Right lobe of liver (tissue), 6 donors: ENCODE data around the gene BRIP1. TPM values are rescaled to one million over a fixed set of nuclear protein-coding genes. Genes with fewer than 3 reads are reported as not detected.
"Not testable (repeated sequence)": the region's sequence is repeated elsewhere in the genome, so short reads cannot be mapped to it uniquely, and the experiment has no call there.

Experiments used
- ATAC-seq, 4 donors: fragments of 200-7000 bp; cut with Tn5 transposase; one replicate each; pipeline ENCODE4 v1.9.1; 2020; ENCODE audit warnings: mild to moderate bottlenecking in 4 of 4, moderate library complexity in 4 of 4
- DNase-seq, 3 donors: peaks; one replicate each; pipeline ENCODE4 v3.0.0-alpha.2; 2020
- H3K27ac ChIP-seq, 3 donors: fragments of 200-600 bp; one replicate each; pipeline ENCODE4 v1.8.0; 2022
- H3K27me3 ChIP-seq, 2 donors: fragments of 200-600 bp; one replicate each; pipeline ENCODE4 v1.8.0; 2022
- H3K36me3 ChIP-seq, 4 donors: fragments of 200-600 bp; sonication (generic) in 1 of 4; one replicate each; pipeline versions ENCODE4 v1.5.1 to v1.8.0; 2017 to 2022; ENCODE audit warnings: control low read depth in 1 of 4
- H3K4me1 ChIP-seq, 4 donors: fragments of 200-600 bp; sonication (generic) in 1 of 4; one replicate each; pipeline versions ENCODE4 v1.5.1 to v1.8.0; 2017 to 2022; ENCODE audit warnings: control low read depth in 1 of 4
- H3K4me3 ChIP-seq, 3 donors: fragments of 200-600 bp; one replicate each; pipeline ENCODE4 v1.8.0; 2022
- H3K9me3 ChIP-seq, 4 donors: fragments of 200-600 bp; sonication (generic) in 1 of 4; one replicate each; pipeline versions ENCODE4 v1.5.1 to v1.8.0; 2017 to 2022; ENCODE audit warnings: control low read depth in 1 of 4
- POLR2A ChIP-seq: fragments of 450-650 bp; IDR thresholded peaks from one replicate; pipeline ENCODE4 v1.6.1; 2017; ENCODE audit warnings: antibody characterized with exemption, mild to moderate bottlenecking
- WGBS: methylation state at CpG from one replicate; pipeline ENCODE4 v1.1.6; 2018; ENCODE audit warnings: low coverage, low lambda C conversion rate; ENCODE audit not compliant: insufficient coverage; ENCODE audit errors: missing lambda C conversion rate; 5-methylcytosine and 5-hydroxymethylcytosine counted together
- intact Hi-C, 2 donors: fragments of 100-400 bp; cut with DNase I; formaldehyde crosslinking; loops; one replicate each; pipeline versions ENCODE4 v1.11.2 to v1.14.1; 2022
- total RNA-seq, 6 experiments: library from RNA; depleted of rRNA in 2 of 6; stranded (reverse); fragments of >200 nt in 2 of 6; fragmentation: NEBNext Ultra II Directional in 3 of 6; extraction: Animal tissue kit (Norgen Biotek cat#: 25700) in 3 of 6; gene quantifications; one replicate each; pipeline versions ENCODE4 v1.1.0 to v1.2.4, GENCODE V29; 2016 to 2023
- TF ChIP-seq, protein P1 (sequence below), 4 donors: fragments of 200-600 bp in 3 of 4; fragments of 450-650 bp in 1 of 4; IDR thresholded peaks; one replicate each; pipeline versions ENCODE4 v1.5.1 to v1.8.0; 2016 to 2022; ENCODE audit warnings: antibody characterized with exemption in 4 of 4, mild to moderate bottlenecking in 2 of 4
- donor health status: DM: no; HTN: yes; CAD: no.
- donor health status: DM: no; HTN: no; CAD: no.
- donor health status: DM: no; HTN: no; CAD: no.
- donor health status: DM: no; HTN: yes; CAD: no.
- donor health status: DM: no; HTN: yes; CAD: no.

Gene BRIP1
- total RNA-seq, 6 experiments from 2014 or later: 1.0 to 1.6 (median 1.1) TPM

GRCh38 chr17:61678339-61678738, 185.0 kb downstream of the BRIP1 start:
- ATAC-seq (no peak), DNase-seq (no peak)
- no peaks in the 10 kb centered on the region for H3K27me3 ChIP-seq
- WGBS: 93% methylated on average over 1 of the region's 1 CpG
- TF ChIP-seq POLR2A: no peak
- TF ChIP-seq, protein P1, sequence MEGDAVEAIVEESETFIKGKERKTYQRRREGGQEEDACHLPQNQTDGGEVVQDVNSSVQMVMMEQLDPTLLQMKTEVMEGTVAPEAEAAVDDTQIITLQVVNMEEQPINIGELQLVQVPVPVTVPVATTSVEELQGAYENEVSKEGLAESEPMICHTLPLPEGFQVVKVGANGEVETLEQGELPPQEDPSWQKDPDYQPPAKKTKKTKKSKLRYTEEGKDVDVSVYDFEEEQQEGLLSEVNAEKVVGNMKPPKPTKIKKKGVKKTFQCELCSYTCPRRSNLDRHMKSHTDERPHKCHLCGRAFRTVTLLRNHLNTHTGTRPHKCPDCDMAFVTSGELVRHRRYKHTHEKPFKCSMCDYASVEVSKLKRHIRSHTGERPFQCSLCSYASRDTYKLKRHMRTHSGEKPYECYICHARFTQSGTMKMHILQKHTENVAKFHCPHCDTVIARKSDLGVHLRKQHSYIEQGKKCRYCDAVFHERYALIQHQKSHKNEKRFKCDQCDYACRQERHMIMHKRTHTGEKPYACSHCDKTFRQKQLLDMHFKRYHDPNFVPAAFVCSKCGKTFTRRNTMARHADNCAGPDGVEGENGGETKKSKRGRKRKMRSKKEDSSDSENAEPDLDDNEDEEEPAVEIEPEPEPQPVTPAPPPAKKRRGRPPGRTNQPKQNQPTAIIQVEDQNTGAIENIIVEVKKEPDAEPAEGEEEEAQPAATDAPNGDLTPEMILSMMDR (IDR thresholded peaks at IDR 0.05): no peak
- H3K36me3 ChIP-seq: no peaks in the 10 kb centered on the region
- no peaks in the 10 kb centered on the region for H3K9me3 ChIP-seq
- no peak overlapping the region for H3K4me3 ChIP-seq
- no peaks in the 10 kb centered on the region for H3K4me1 ChIP-seq
- intact Hi-C loops: no loop called here
- no peak overlapping the region for H3K27ac ChIP-seq

DNA sequence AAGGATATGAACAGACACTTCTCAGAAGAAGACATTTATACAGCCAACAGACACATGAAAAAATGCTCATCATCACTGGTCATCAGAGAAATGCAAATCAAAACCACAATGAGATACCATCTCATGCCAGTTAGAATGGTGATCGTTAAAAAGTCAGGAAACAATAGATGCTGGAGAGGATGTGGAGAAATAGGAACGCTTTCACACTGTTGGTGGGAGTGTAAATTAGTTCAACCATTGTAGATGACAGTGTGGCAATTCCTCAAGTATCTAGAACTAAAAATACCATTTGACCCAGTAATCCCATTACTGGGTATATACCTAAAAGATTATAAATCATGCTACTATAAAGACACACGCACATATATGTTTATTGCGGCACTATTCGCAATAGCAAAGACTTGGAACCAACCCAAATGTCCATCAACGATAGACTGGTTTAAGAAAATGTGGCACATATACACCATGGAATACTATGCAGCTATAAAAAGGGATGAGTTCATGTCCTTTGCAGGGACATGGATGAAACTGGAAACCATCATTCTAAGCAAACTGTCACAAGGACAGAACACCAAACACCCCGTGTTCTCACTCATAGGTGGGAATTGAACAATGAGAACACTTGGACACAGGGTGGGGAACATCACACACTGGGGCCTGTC, 186.0 kb downstream of the BRIP1 start:
- H3K27ac ChIP-seq, H3K4me1 ChIP-seq, intact Hi-C loops, H3K27me3 ChIP-seq, H3K36me3 ChIP-seq, H3K9me3 ChIP-seq, ATAC-seq, H3K4me3 ChIP-seq, DNase-seq: not testable (repeated sequence)
- WGBS: 64% methylated on average over 7 of the region's 7 CpGs

- H3K27ac ChIP-seq, DNase-seq, H3K27me3 ChIP-seq, ATAC-seq, intact Hi-C loops, H3K36me3 ChIP-seq, H3K4me3 ChIP-seq, H3K4me1 ChIP-seq, H3K9me3 ChIP-seq: not testable (repeated sequence)
Observed at GRCh38 chr17:61676522-61676921, 186.8 kb downstream of the BRIP1 start.

- H3K36me3 ChIP-seq, H3K27ac ChIP-seq, intact Hi-C loops, H3K27me3 ChIP-seq, H3K9me3 ChIP-seq, H3K4me3 ChIP-seq, DNase-seq, ATAC-seq, H3K4me1 ChIP-seq: not testable (repeated sequence)
- WGBS: 100% methylated on average over 2 of the region's 2 CpGs
Observed at GRCh38 chr17:61674609-61675008, 188.7 kb downstream of the BRIP1 start.

DNA sequence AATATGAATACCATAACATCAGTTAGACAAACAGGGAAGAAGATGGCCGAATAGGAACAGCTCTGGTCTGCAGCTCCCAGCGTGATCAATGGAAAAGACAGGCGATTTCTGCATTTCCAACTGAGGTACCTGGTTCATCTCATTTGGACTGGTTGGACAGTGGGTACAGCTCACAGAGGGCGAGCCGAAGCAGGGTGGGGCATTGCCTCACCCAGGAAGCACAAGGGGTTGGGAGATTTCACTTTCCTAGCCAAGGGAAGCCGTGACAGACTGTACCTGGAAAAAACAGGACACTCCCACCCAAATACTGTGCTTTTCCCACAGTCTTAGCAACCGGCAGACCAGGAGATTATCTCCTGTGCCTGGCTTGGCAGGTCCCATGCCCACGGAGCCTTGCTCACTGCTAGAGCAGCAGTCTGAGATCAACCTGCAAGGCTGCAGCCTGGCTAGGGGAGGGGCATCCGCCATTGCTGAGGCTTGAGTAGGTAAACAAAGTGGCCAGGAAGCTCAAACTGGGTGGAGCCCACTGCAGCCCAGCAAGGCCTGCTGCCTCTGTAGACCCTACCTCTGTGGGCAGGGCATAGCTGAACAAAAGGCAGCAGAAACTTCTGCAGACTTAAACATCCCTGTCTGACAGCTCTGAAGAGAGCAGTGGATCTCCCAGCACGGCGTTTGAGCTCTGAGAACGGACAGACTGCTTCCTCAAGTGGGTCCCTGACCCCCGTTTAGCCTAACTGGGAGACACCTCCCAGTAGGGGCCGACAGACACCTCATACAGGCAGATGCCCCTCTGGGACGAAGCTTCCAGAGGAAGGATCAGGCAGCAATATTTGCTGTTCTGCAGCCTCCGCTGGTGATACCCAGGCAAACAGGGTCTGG, 190.1 kb downstream of the BRIP1 start:
- DNase-seq, H3K4me1 ChIP-seq, H3K4me3 ChIP-seq, H3K27me3 ChIP-seq, ATAC-seq, H3K27ac ChIP-seq, intact Hi-C loops, H3K9me3 ChIP-seq, H3K36me3 ChIP-seq: not testable (repeated sequence)
- WGBS: 70% methylated on average over 3 of the region's 16 CpGs

DNA sequence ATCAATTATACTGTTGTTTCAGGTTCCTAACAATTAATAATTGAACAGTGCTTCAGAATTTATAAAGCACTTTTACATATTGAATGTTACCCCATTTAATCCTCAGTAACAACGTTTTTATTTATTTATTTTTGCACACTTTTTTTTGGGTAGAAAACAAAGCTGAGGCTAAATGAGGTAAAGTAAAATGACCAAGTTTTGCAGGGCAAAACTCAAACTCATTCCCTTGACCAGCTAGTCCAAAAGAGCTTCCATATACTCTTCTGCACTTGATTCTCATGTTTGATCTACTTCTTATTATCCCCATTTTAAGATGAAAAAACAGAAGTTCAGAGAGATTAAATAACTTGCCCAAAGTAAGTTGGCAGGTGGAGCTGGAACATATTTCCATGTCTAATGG, 191.2 kb downstream of the BRIP1 start:
- ATAC-seq (no peak), DNase-seq (no peak)
- Histone ChIP-seq H3K9me3 (no peaks in the 10 kb centered on the region), H3K27me3 (no peaks in the 10 kb centered on the region), H3K4me1 (no peaks in the 10 kb centered on the region), H3K4me3 (no peak overlapping the region), H3K27ac (no peak overlapping the region), H3K36me3 (no peaks in the 10 kb centered on the region)
- 36% methylated on average over 1 of the region's 1 CpG for WGBS
- no peak for TF ChIP-seq POLR2A
- TF ChIP-seq, protein P1 (IDR thresholded peaks at IDR 0.05): no peak
- intact Hi-C loops: no loop called here
